Osteocyte (in vitro differentiated cells): ENCODE measurements around the gene SLC1A5. TPM values are rescaled to one million over a fixed set of nuclear protein-coding genes. Genes with fewer than 3 reads are reported as not detected.
"Not testable (repeated sequence)": the region's sequence is repeated elsewhere in the genome, so short reads cannot be mapped to it uniquely, and the experiment has no call there.

Experiments
- DNase-seq: peaks from one replicate; pipeline ENCODE4 v3.0.0; 2021; ENCODE audit warnings: mixed read lengths; ENCODE audit not compliant: unreplicated experiment; ENCODE audit errors: extremely low spot score
- H3K27ac Mint-ChIP-seq: one replicate; pipeline ENCODE4 v1.8.0; 2021; ENCODE audit warnings: mild to moderate bottlenecking, mixed read lengths; ENCODE audit not compliant: unreplicated experiment
- H3K27me3 Mint-ChIP-seq: one replicate; pipeline ENCODE4 v1.8.0; 2021; ENCODE audit warnings: mixed read lengths; ENCODE audit not compliant: unreplicated experiment
- H3K36me3 Mint-ChIP-seq: one replicate; pipeline ENCODE4 v1.8.0; 2021; ENCODE audit warnings: mixed read lengths; ENCODE audit not compliant: unreplicated experiment
- H3K4me1 Mint-ChIP-seq: one replicate; pipeline ENCODE4 v1.8.0; 2021; ENCODE audit warnings: mixed read lengths; ENCODE audit not compliant: unreplicated experiment
- H3K4me3 Mint-ChIP-seq: one replicate; pipeline ENCODE4 v1.8.0; 2021; ENCODE audit warnings: mild to moderate bottlenecking, moderate library complexity, mixed read lengths; ENCODE audit not compliant: unreplicated experiment
- H3K9me3 Mint-ChIP-seq: one replicate; pipeline ENCODE4 v1.8.0; 2021; ENCODE audit warnings: mixed read lengths; ENCODE audit not compliant: unreplicated experiment
- total RNA-seq: library from RNA; stranded (reverse); gene quantifications from 2 replicates; pipeline ENCODE4 v1.2.1, GENCODE V29; 2021
- TF ChIP-seq, protein P1 (sequence below): fragments of 200-600 bp; sonication (generic); IDR thresholded peaks from 2 replicates; pipeline ENCODE4 v1.5.0; 2021; ENCODE audit warnings: antibody characterized with exemption, mild to moderate bottlenecking, moderate library complexity

Gene SLC1A5
- total RNA-seq, 1 donor from 2014 or later: 313 TPM

DNA sequence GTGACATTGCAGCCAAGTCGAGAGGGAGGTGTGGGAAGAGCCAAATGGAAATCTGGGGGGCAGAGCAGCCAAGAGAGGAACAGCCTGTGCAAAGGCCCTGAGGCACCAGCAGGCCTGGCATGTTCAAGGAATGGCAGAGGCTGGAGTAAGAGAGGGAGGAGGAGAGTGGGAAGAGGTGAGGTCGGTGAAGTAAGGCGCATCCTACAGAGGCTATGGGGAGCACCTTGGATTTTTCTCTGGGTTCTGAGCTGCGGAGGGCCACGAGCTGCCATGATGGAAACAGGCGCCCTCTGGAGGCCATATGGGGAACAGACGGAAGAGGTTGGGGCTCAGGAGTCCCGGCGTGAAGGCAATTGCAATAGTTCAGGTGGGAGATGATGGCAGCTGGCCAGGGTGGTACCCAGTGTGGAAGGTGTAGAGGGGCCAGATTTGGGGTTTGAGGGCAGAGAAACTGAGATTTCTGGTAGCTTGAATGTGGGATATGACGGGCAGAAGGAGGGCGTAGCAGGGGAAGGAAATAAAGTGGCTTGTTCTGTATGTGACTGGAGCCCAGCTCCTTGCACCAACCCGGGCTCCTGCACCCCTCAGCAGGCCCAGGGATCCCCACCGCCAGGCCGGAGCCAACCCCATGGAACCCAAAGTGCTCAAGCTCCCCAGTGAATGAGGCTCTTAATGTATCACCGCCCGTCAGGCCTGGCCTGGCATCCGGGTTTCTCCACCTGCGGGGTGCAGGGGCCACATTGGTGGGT is 21.7 kb downstream of the SLC1A5 start:
- no peak for DNase-seq
- H3K27me3 Mint-ChIP-seq: no peaks in the 10 kb centered on the region
- no peak overlapping the region for H3K4me3 Mint-ChIP-seq
- H3K27ac Mint-ChIP-seq: no peak overlapping the region
- TF ChIP-seq, protein P1, sequence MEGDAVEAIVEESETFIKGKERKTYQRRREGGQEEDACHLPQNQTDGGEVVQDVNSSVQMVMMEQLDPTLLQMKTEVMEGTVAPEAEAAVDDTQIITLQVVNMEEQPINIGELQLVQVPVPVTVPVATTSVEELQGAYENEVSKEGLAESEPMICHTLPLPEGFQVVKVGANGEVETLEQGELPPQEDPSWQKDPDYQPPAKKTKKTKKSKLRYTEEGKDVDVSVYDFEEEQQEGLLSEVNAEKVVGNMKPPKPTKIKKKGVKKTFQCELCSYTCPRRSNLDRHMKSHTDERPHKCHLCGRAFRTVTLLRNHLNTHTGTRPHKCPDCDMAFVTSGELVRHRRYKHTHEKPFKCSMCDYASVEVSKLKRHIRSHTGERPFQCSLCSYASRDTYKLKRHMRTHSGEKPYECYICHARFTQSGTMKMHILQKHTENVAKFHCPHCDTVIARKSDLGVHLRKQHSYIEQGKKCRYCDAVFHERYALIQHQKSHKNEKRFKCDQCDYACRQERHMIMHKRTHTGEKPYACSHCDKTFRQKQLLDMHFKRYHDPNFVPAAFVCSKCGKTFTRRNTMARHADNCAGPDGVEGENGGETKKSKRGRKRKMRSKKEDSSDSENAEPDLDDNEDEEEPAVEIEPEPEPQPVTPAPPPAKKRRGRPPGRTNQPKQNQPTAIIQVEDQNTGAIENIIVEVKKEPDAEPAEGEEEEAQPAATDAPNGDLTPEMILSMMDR: peak; percentile 64
- H3K4me1 Mint-ChIP-seq: peaks cover 8% of the 10 kb centered on the region
- H3K36me3 Mint-ChIP-seq: peaks cover 2% of the 10 kb centered on the region
- H3K9me3 Mint-ChIP-seq: no peaks in the 10 kb centered on the region

DNA sequence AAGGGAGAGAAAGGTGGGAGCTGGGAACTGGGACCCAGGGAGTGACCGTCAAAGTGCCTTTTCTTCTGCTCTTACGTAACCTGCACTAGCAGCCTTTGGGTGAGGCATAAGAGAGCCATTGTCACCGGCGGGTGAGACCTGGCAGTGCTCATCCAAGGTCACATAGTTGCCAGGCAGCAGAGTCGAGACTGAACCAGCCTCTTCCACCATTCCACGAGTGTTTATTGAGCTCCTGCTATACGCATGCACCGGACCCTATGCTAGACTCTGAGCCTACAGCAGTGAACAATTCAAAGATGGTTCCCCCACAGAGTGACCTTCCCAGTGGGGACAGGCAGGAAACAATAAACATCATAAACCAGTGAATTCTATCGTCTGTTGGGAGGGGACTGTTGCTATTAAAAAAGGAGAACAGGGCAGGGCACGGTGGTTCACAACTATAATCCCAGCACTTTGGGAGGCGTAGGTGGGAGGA is 23.5 kb downstream of the SLC1A5 start:
- DNase-seq: no peak
- Mint-ChIP-seq H3K27ac (no peak overlapping the region), H3K4me1 (peaks cover 20% of the 10 kb centered on the region), H3K36me3 (peaks cover 2% of the 10 kb centered on the region), H3K9me3 (no peaks in the 10 kb centered on the region), H3K4me3 (no peak overlapping the region), H3K27me3 (no peaks in the 10 kb centered on the region)
- TF ChIP-seq, protein P1: no peak

DNA sequence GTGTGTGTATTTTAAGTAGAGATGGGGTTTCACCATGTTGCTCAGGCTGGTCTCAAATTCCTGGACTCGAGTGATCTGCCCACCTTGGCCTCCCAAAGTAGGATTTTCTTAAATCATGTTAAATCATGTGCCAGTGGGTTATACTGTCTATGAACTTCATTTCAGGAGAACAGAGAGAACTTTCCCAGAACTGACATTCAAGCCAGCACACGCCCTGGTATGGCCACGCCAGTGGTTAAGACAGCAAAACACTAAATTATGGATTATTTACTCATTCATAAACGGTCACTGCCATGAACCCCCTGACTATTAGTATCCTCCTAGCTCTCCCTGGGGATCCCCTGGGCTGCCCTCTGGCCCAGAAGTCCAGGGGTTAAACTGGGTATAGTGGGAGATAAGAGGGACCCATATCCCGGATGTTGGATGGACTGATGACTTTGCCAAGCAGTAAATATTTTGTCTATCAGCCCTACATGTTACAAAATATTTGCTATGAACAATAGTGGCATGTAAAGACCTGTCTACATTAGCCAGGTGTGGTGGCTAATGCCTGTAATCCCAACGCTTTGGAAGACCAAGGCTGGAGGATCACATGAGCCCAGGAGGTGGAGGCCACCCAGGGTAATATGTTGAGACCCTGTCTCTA is 26.0 kb downstream of the SLC1A5 start:
- Mint-ChIP-seq H3K27me3 (no peaks in the 10 kb centered on the region), H3K36me3 (peaks cover 4% of the 10 kb centered on the region), H3K27ac (no peak overlapping the region), H3K9me3 (no peaks in the 10 kb centered on the region), H3K4me3 (no peak overlapping the region), H3K4me1 (peaks cover 17% of the 10 kb centered on the region)
- TF ChIP-seq, protein P1: no peak
- no peak for DNase-seq

DNA sequence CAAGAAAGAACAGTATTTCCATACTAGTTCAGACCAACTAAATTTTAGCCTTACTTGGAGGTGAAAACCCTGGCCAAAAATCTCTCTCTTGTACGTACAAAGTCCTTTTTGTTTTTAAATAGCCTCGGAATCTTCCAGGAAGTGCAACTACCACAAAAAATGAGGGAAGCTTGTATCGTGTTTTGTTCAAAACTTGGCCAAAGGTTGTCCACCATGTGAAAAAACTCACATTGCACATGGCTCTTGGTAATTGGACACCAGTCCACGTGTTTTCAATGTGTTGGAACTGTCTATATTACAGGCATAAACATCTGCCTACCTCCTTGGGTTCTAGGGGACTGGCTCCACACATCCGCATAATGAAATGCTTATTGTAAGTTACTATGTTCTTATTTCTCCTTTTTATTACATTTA is 27.0 kb downstream of the SLC1A5 start:
- H3K4me3 Mint-ChIP-seq: no peak overlapping the region
- DNase-seq: no peak
- H3K9me3 Mint-ChIP-seq: no peaks in the 10 kb centered on the region
- peaks cover 6% of the 10 kb centered on the region for H3K36me3 Mint-ChIP-seq
- peaks cover 17% of the 10 kb centered on the region for H3K4me1 Mint-ChIP-seq
- H3K27me3 Mint-ChIP-seq: no peaks in the 10 kb centered on the region
- TF ChIP-seq, protein P1: no peak
- H3K27ac Mint-ChIP-seq: peak overlapping the region; percentile 27

DNA sequence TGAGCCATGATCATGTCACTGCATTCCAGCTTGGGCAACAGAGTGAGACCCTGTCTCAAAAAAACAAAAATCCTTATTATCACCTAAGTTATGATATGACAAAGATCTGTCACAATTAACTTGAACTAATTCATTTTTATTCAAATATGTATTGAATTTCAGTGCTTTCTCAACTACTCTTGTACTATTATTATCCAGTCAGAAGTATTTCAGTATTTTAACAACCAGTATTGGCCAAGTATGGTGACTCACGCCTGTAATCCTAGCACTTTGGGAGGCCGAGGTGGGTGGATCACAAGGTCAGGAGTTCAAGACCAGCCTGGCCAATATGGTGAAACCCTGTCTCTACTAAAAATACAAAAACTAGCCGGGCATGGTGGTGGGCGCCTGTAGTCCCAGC is 27.5 kb downstream of the SLC1A5 start:
- not testable (repeated sequence) for H3K9me3 Mint-ChIP-seq, H3K36me3 Mint-ChIP-seq, H3K4me3 Mint-ChIP-seq, DNase-seq, H3K27me3 Mint-ChIP-seq
- peaks cover 17% of the 10 kb centered on the region for H3K4me1 Mint-ChIP-seq
- H3K27ac Mint-ChIP-seq: peak overlapping the region; percentile 27
